Measurements from ENCODE around the gene CDH4. TPM values are rescaled to one million over a fixed set of nuclear protein-coding genes. Genes with fewer than 3 reads are reported as not detected.
A peak's percentile ranks its signal among the peaks of the same experiment; 100 is the strongest.

The CDH4 gene
- total and polyA plus RNA-seq, 4 donors = 5.8 to 24.1 (median 17.1) TPM

DNA sequence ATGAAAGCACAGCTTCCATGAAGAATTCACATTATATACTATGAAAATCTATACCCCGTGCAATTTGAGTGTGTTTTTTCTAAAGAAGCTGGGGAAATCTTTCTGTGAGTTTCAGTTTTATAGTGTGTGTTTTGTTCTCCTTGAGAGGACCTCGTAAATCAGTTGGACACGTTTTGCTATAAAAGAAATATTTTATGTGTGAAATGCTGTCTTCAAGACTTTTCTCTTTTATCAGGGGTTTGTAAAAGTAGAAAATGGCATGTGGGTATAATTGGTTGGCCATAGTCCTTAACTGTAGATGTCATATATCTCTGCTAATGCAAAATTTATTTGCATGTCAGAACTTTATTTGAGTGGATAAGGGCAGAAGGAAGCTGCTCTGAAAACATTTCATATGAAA lies 186.2 kb downstream of the CDH4 start:
- H3K36me3 ChIP-seq (ENCODE audit: control insufficient read depth, insufficient read depth, low read length) = no peaks in the 10 kb centered on the region
- H3K4me1 ChIP-seq (ENCODE audit: control insufficient read depth, insufficient read depth, low read length) = peaks cover 48% of the 10 kb centered on the region
- DNase-seq (ENCODE audit: low read depth in 4 of 6, low spot score in 6 of 6) = no peak
- no peaks in the 10 kb centered on the region for H3K27me3 ChIP-seq (ENCODE audit: control insufficient read depth, insufficient read depth, low read length)
- no peak overlapping the region for H3K4me3 ChIP-seq (ENCODE audit: low read depth, low read length)
- H3K27ac ChIP-seq (ENCODE audit: low read depth, low read length) = no peak overlapping the region
- H3K9me3 ChIP-seq (ENCODE audit: control insufficient read depth, insufficient read depth, low read length) = no peaks in the 10 kb centered on the region
- WGBS (ENCODE audit: insufficient coverage) = 73% methylated on average over 2 of the region's 3 CpGs

- Histone ChIP-seq H3K36me3 (ENCODE audit: control insufficient read depth, insufficient read depth, low read length) (no peaks in the 10 kb centered on the region), H3K4me3 (ENCODE audit: low read depth, low read length) (no peak overlapping the region), H3K27me3 (ENCODE audit: control insufficient read depth, insufficient read depth, low read length) (no peaks in the 10 kb centered on the region), H3K9me3 (ENCODE audit: control insufficient read depth, insufficient read depth, low read length) (no peaks in the 10 kb centered on the region), H3K4me1 (ENCODE audit: control insufficient read depth, insufficient read depth, low read length) (peaks cover 41% of the 10 kb centered on the region), H3K27ac (ENCODE audit: low read depth, low read length) (no peak overlapping the region)
- 83% methylated on average over 7 of the region's 7 CpGs for WGBS (ENCODE audit: insufficient coverage)
- DNase-seq (ENCODE audit: low read depth in 4 of 6, low spot score in 6 of 6) = no peak
Measured at GRCh38 chr20:61439251-61439650, 187.2 kb downstream of the CDH4 start.

DNA sequence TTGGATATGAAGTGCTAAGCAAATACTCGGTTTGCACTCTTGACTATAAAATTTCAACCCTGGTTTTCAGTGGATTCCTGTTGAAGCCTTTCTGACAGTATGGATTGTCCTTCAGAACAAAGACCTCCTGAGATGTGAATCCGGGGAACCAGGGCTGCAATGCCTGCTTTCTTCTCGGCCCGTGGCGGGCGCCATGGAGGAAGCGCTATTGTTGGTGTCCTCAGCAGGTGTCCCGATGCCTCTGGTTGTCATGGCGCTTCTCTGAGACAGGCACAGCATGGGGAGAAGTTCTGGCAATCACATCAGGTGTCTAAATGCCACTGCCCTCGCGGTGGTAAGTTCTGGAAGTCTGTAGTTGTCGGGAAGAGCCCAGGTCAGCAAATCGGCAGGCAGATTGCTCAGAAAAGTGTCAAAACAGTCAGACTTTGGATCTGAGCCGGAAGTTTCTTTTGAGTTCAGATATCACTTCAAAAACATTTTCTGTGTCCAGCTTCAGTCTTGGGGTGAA lies 188.5 kb downstream of the CDH4 start:
- Histone ChIP-seq H3K4me3 (ENCODE audit: low read depth, low read length) (no peak overlapping the region), H3K36me3 (ENCODE audit: control insufficient read depth, insufficient read depth, low read length) (no peaks in the 10 kb centered on the region), H3K9me3 (ENCODE audit: control insufficient read depth, insufficient read depth, low read length) (no peaks in the 10 kb centered on the region), H3K27ac (ENCODE audit: low read depth, low read length) (no peak overlapping the region), H3K27me3 (ENCODE audit: control insufficient read depth, insufficient read depth, low read length) (no peaks in the 10 kb centered on the region), H3K4me1 (ENCODE audit: control insufficient read depth, insufficient read depth, low read length) (peaks cover 28% of the 10 kb centered on the region)
- peak in 1 of 6 donors; percentile 24 for DNase-seq (ENCODE audit: low read depth in 4 of 6, low spot score in 6 of 6)
- WGBS (ENCODE audit: insufficient coverage) = 42% methylated on average over 13 of the region's 14 CpGs

DNA sequence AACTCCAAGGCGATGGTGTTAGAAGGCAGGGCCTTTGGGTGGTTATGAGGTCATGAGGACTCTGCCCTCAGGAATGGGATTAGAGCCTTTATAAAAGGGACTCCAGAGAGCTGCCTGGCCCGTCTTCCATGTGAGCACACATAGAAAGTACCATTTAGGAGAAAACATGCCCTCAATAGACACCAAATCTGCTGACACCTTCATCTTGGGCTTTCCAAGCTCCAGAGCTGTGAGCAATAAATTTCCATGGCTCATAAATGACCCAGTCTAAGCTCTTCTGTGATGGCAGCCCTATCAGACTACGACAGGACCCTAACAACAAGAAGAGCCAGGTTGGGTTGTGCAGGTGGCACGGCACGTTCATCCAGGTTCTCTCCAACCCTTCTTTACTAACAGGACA lies 189.5 kb downstream of the CDH4 start:
- Histone ChIP-seq H3K4me1 (ENCODE audit: control insufficient read depth, insufficient read depth, low read length) (peaks cover 19% of the 10 kb centered on the region), H3K27ac (ENCODE audit: low read depth, low read length) (no peak overlapping the region)
- 97% methylated on average over 5 of the region's 5 CpGs for WGBS (ENCODE audit: insufficient coverage)

GRCh38 chr20:61442075-61442670 lies 190.1 kb downstream of the CDH4 start:
- Histone ChIP-seq H3K27ac (ENCODE audit: low read depth, low read length) (no peak overlapping the region), H3K4me1 (ENCODE audit: control insufficient read depth, insufficient read depth, low read length) (peaks cover 12% of the 10 kb centered on the region), H3K4me3 (ENCODE audit: low read depth, low read length) (no peak overlapping the region), H3K9me3 (ENCODE audit: control insufficient read depth, insufficient read depth, low read length) (no peaks in the 10 kb centered on the region), H3K36me3 (ENCODE audit: control insufficient read depth, insufficient read depth, low read length) (no peaks in the 10 kb centered on the region), H3K27me3 (ENCODE audit: control insufficient read depth, insufficient read depth, low read length) (no peaks in the 10 kb centered on the region)
- 85% methylated on average over 9 of the region's 13 CpGs for WGBS (ENCODE audit: insufficient coverage)
- no peak for DNase-seq (ENCODE audit: low read depth in 4 of 6, low spot score in 6 of 6)

More for the DNA sequence above, 189.5 kb downstream of the CDH4 start:
- no peaks in the 10 kb centered on the region for H3K36me3 ChIP-seq (ENCODE audit: control insufficient read depth, insufficient read depth, low read length)
- DNase-seq (ENCODE audit: low read depth in 4 of 6, low spot score in 6 of 6) = no peak
- no peaks in the 10 kb centered on the region for H3K27me3 ChIP-seq (ENCODE audit: control insufficient read depth, insufficient read depth, low read length)
- no peak overlapping the region for H3K4me3 ChIP-seq (ENCODE audit: low read depth, low read length)
- H3K9me3 ChIP-seq (ENCODE audit: control insufficient read depth, insufficient read depth, low read length) = no peaks in the 10 kb centered on the region

- Histone ChIP-seq H3K27ac (ENCODE audit: low read depth, low read length) (no peak overlapping the region), H3K4me3 (ENCODE audit: low read depth, low read length) (no peak overlapping the region), H3K36me3 (ENCODE audit: control insufficient read depth, insufficient read depth, low read length) (no peaks in the 10 kb centered on the region), H3K9me3 (ENCODE audit: control insufficient read depth, insufficient read depth, low read length) (no peaks in the 10 kb centered on the region), H3K27me3 (ENCODE audit: control insufficient read depth, insufficient read depth, low read length) (no peaks in the 10 kb centered on the region), H3K4me1 (ENCODE audit: control insufficient read depth, insufficient read depth, low read length) (peaks cover 7% of the 10 kb centered on the region)
- WGBS (ENCODE audit: insufficient coverage) = 52% methylated on average over 3 of the region's 6 CpGs
- no peak for DNase-seq (ENCODE audit: low read depth in 4 of 6, low spot score in 6 of 6)
Measured at GRCh38 chr20:61442718-61443117, 190.7 kb downstream of the CDH4 start.

DNA sequence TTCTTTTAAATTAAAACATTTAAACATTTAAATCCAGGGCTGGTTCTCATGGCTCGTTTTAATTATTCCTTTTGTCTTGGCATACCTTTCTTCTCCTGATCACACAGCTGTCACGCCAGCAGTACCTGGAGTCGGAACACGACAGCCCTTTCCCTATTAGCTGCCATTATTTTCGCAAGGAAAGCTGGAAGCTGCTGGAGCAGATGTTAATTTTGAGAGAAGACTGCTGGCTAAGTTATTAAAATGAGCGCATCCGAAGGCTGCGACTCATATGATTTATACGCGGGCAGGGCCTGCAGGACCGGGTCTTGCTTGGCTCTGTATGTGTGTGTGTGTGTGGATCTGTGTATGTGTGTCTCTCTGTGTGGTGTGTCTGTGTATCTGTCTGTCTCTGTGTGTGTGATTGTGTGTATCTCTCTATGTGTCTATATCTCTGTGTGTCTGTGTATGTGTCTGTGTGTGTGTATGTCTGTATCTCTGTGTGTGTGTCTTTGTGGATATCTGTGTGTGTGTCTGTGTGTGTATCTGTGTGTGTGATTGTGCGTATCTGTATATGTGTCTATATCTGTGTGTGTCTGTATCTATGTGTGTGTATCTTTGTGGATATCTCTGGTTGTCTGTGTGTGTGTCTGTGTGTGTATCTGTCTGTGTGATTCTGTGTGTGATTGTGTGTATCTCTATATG lies 191.5 kb downstream of the CDH4 start:
- Histone ChIP-seq H3K4me3 (ENCODE audit: low read depth, low read length) (no peak overlapping the region), H3K27ac (ENCODE audit: low read depth, low read length) (no peak overlapping the region), H3K9me3 (ENCODE audit: control insufficient read depth, insufficient read depth, low read length) (no peaks in the 10 kb centered on the region), H3K4me1 (ENCODE audit: control insufficient read depth, insufficient read depth, low read length) (peaks cover 3% of the 10 kb centered on the region), H3K27me3 (ENCODE audit: control insufficient read depth, insufficient read depth, low read length) (no peaks in the 10 kb centered on the region), H3K36me3 (ENCODE audit: control insufficient read depth, insufficient read depth, low read length) (no peaks in the 10 kb centered on the region)
- 63% methylated on average over 8 of the region's 12 CpGs for WGBS (ENCODE audit: insufficient coverage)
- peak in 1 of 6 donors; percentile 84 for DNase-seq (ENCODE audit: low read depth in 4 of 6, low spot score in 6 of 6)

DNA sequence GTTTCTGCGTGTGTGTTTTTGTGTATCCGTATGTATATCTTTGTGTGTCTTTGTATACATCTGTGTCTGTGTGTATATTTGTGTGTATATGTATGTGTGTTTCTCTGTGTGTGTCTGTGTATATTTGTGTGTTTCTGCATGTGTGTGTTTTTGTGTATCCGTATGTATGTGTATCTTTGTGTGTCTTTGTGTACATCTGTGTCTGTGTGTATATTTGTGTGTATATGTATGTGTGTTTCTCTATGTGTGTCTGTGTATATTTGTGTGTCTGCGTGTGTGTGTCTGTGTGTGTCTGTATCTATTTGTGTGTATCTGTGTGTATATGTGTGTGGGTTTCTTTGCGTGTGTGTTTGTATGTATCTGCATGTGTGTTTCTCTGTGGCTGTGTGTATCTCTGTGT lies 192.6 kb downstream of the CDH4 start:
- Histone ChIP-seq H3K27me3 (ENCODE audit: control insufficient read depth, insufficient read depth, low read length) (no peaks in the 10 kb centered on the region), H3K9me3 (ENCODE audit: control insufficient read depth, insufficient read depth, low read length) (no peaks in the 10 kb centered on the region), H3K4me1 (ENCODE audit: control insufficient read depth, insufficient read depth, low read length) (peaks cover 10% of the 10 kb centered on the region), H3K27ac (ENCODE audit: low read depth, low read length) (no peak overlapping the region), H3K4me3 (ENCODE audit: low read depth, low read length) (no peak overlapping the region), H3K36me3 (ENCODE audit: control insufficient read depth, insufficient read depth, low read length) (no peaks in the 10 kb centered on the region)
- WGBS (ENCODE audit: insufficient coverage) = 89% methylated on average over 5 of the region's 5 CpGs
- DNase-seq (ENCODE audit: low read depth in 4 of 6, low spot score in 6 of 6) = no peak

DNA sequence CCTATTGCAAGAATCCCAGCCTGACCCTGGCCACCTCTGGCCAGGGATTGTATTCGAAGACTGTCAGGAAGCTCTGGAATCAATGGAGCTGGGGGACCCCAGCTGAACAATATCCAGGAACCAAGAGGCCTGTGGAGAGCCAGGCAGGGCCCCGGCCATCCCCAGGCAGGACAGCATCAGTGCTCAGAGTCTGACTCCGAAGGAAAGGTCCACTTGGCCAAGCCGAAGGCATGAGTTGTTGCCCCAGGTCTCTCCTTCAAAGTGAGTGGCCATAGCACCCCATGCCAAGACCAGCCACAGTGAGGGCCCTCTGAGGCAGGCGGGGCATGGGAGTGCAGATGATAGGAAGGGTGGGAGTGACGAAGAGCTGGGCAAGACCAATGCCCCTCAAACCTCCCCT lies 193.1 kb downstream of the CDH4 start:
- no peak for DNase-seq (ENCODE audit: low read depth in 4 of 6, low spot score in 6 of 6)
- WGBS (ENCODE audit: insufficient coverage) = 66% methylated on average over 4 of the region's 6 CpGs
- Histone ChIP-seq H3K4me1 (ENCODE audit: control insufficient read depth, insufficient read depth, low read length) (peaks cover 10% of the 10 kb centered on the region), H3K27me3 (ENCODE audit: control insufficient read depth, insufficient read depth, low read length) (no peaks in the 10 kb centered on the region), H3K36me3 (ENCODE audit: control insufficient read depth, insufficient read depth, low read length) (no peaks in the 10 kb centered on the region), H3K9me3 (ENCODE audit: control insufficient read depth, insufficient read depth, low read length) (no peaks in the 10 kb centered on the region), H3K4me3 (ENCODE audit: low read depth, low read length) (no peak overlapping the region), H3K27ac (ENCODE audit: low read depth, low read length) (no peak overlapping the region)

DNA sequence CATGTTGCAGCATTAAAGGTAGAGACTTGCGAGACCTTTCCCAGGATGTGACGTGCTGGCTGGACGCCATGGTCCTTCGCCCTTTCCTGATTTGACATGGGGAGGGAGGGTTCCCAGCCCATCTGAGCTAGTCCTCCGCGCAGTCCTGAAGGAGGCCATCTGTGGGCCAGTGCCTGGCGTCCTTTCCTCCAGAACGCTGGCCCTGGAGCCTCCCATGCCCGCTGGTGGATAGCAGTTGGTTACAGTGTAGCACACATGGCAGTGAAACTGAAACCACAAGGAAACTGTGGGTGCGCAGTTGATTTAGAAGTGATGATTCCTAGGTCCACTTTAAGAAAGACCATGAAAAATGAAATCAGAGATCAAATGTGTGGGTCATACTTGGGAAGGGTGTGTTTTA lies 193.7 kb downstream of the CDH4 start:
- Histone ChIP-seq H3K27ac (ENCODE audit: low read depth, low read length) (no peak overlapping the region), H3K27me3 (ENCODE audit: control insufficient read depth, insufficient read depth, low read length) (no peaks in the 10 kb centered on the region), H3K9me3 (ENCODE audit: control insufficient read depth, insufficient read depth, low read length) (no peaks in the 10 kb centered on the region), H3K36me3 (ENCODE audit: control insufficient read depth, insufficient read depth, low read length) (no peaks in the 10 kb centered on the region), H3K4me3 (ENCODE audit: low read depth, low read length) (no peak overlapping the region), H3K4me1 (ENCODE audit: control insufficient read depth, insufficient read depth, low read length) (peaks cover 7% of the 10 kb centered on the region)
- DNase-seq (ENCODE audit: low read depth in 4 of 6, low spot score in 6 of 6) = no peak
- WGBS (ENCODE audit: insufficient coverage) = 92% methylated on average over 9 of the region's 10 CpGs
